SU-DHL-6 (cell line): ENCODE measurements around the gene GFPT2.

Experiments
- H2AFZ ChIP-seq: fragments of 200-600 bp; sonication (generic); 2 replicates; pipeline ENCODE4 v1.6.1; 2014; ENCODE audit warnings: low read depth, mild to moderate bottlenecking, moderate library complexity, mixed read lengths, antibody characterized with exemption, low read length; ENCODE audit not compliant: severe bottlenecking
- H3F3A ChIP-seq: fragments of 200-600 bp; shearing (Covaris generic); 2 replicates; pipeline ENCODE4 v1.6.0; 2016; ENCODE audit warnings: antibody characterized with exemption, mild to moderate bottlenecking; ENCODE audit not compliant: insufficient read depth
- H3K27ac ChIP-seq: fragments of 200-600 bp; sonication (generic); 2 replicates; pipeline ENCODE4 v1.5.1; 2016; ENCODE audit warnings: low read depth, mild to moderate bottlenecking, low read length, moderate library complexity, mixed read lengths
- H3K27me3 ChIP-seq: fragments of 200-600 bp; sonication (generic), shearing (Covaris generic); 2 replicates; pipeline ENCODE4 v1.6.0; 2014; ENCODE audit warnings: mild to moderate bottlenecking, low read length
- H3K36me3 ChIP-seq: fragments of 200-600 bp; sonication (generic); 2 replicates; pipeline ENCODE4 v1.6.1; 2014; ENCODE audit warnings: mild to moderate bottlenecking, low read length, mixed read lengths
- H3K4me2 ChIP-seq: fragments of 300-600, 200-600 bp; shearing (Covaris generic), sonication (generic); 2 replicates; pipeline ENCODE4 v1.6.0; 2014; ENCODE audit warnings: low read length, low read depth, mild to moderate bottlenecking; ENCODE audit not compliant: poor library complexity, severe bottlenecking
- H3K4me3 ChIP-seq: fragments of 200-600 bp; sonication (generic); 2 replicates; pipeline ENCODE4 v1.5.1; 2014; ENCODE audit warnings: antibody characterized with exemption, low read length, mild to moderate bottlenecking, mixed read lengths; ENCODE audit not compliant: insufficient read depth, poor library complexity, severe bottlenecking
- H3K79me2 ChIP-seq: fragments of 200-600 bp; sonication (generic); 2 replicates; pipeline ENCODE4 v1.6.1; 2014; ENCODE audit warnings: mild to moderate bottlenecking, low read length, moderate library complexity; ENCODE audit not compliant: insufficient read depth
- H3K9ac ChIP-seq: fragments of 200-600 bp; sonication (generic); 2 replicates; pipeline ENCODE4 v1.7.0; 2014; ENCODE audit warnings: mild to moderate bottlenecking, low read length
- H3K9me2 ChIP-seq: fragments of 200-600 bp; sonication (generic); replicated peaks from 2 replicates; pipeline ENCODE4 v1.6.1; 2014; ENCODE audit warnings: low read length; ENCODE audit not compliant: insufficient read depth
- H3K9me3 ChIP-seq: fragments of 200-600 bp; sonication (generic); 2 replicates; pipeline ENCODE4 v1.6.1; 2014; ENCODE audit warnings: low read length, mixed read lengths; ENCODE audit not compliant: insufficient read depth
- H4K20me1 ChIP-seq: fragments of 200-600 bp; sonication (generic); 2 replicates; pipeline ENCODE4 v1.6.1; 2014; ENCODE audit warnings: low read depth, mild to moderate bottlenecking, antibody characterized with exemption, low read length, moderate library complexity, mixed read lengths
- CTCF ChIP-seq: fragments of 200-600 bp; sonication (generic); IDR thresholded peaks from one replicate; pipeline ENCODE4 v1.5.1; 2017; ENCODE audit warnings: antibody characterized with exemption, mild to moderate bottlenecking, low read length, moderate library complexity; ENCODE audit not compliant: insufficient read depth, poor library complexity, severe bottlenecking
- EZH2phosphoT487 ChIP-seq: fragments of 200-600 bp; sonication (generic), shearing (Covaris generic); conservative IDR thresholded peaks from 2 replicates; pipeline ENCODE4 v1.6.1; 2018; ENCODE audit warnings: mild to moderate bottlenecking, antibody characterized with exemption, low read length, moderate library complexity, mixed read lengths

Gene GFPT2

GRCh38 chr5:180340856-180341255, 12.3 kb downstream of the GFPT2 start:
- Histone ChIP-seq H3K4me2 (no peak overlapping the region), H3F3A (no peaks in the 10 kb centered on the region)
- no peak for TF ChIP-seq CTCF
- TF ChIP-seq EZH2phosphoT487: no peak

DNA sequence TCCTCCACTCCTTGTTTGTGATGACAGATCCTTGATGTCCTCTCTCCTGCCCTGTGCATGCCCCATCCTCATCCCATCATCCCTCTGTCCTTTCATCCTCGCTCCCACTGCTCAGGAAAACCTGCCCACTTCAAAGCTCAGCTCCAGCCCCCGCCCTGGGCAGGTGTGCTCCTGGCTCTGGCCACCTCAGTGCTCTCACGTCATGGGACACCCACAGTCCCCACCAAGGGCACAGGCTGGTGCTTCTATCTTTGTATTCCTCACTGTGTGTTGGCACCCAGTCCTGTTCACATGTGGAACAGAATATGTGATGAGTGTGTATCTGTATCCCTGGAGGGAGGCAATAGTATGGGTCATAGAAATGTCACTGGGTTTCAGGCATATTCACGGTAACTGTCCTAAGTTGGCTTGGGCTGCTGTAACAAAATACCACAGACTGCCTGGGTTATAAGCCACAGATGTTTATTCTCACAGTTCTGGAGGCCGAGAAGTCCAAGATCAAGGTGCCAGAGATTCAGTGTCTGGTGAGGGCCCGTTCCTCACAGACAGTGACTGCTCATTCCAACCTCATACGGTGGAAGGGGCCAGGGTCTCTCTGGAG, 13.5 kb downstream of the GFPT2 start:
- H3K27ac ChIP-seq: no peak overlapping the region
- no peaks in the 10 kb centered on the region for H4K20me1 ChIP-seq
- H3F3A ChIP-seq: no peaks in the 10 kb centered on the region
- H3K9me2 ChIP-seq: no peaks in the 10 kb centered on the region
- no peaks in the 10 kb centered on the region for H3K27me3 ChIP-seq
- no peak overlapping the region for H3K9ac ChIP-seq
- H2AFZ ChIP-seq: no peak overlapping the region
- no peak overlapping the region for H3K4me2 ChIP-seq
- H3K9me3 ChIP-seq: no peaks in the 10 kb centered on the region
- H3K79me2 ChIP-seq: no peaks in the 10 kb centered on the region
- no peaks in the 10 kb centered on the region for H3K36me3 ChIP-seq
- TF ChIP-seq EZH2phosphoT487: no peak
- TF ChIP-seq CTCF: no peak
- no peak overlapping the region for H3K4me3 ChIP-seq

More at GRCh38 chr5:180340856-180341255, 12.3 kb downstream of the GFPT2 start:
- no peaks in the 10 kb centered on the region for H3K27me3 ChIP-seq
- no peaks in the 10 kb centered on the region for H3K9me3 ChIP-seq
- H4K20me1 ChIP-seq: no peaks in the 10 kb centered on the region
- H3K79me2 ChIP-seq: no peaks in the 10 kb centered on the region
- no peaks in the 10 kb centered on the region for H3K9me2 ChIP-seq
- no peak overlapping the region for H3K9ac ChIP-seq
- H3K36me3 ChIP-seq: no peaks in the 10 kb centered on the region
- no peak overlapping the region for H3K27ac ChIP-seq
- H2AFZ ChIP-seq: no peak overlapping the region
- H3K4me3 ChIP-seq: no peak overlapping the region

GRCh38 chr5:180338001-180338707, 15.0 kb downstream of the GFPT2 start:
- H3K27me3 ChIP-seq: no peaks in the 10 kb centered on the region
- no peaks in the 10 kb centered on the region for H3K36me3 ChIP-seq
- H3K9me3 ChIP-seq: no peaks in the 10 kb centered on the region
- no peaks in the 10 kb centered on the region for H4K20me1 ChIP-seq
- H3K4me2 ChIP-seq: no peak overlapping the region
- H3K9me2 ChIP-seq: no peaks in the 10 kb centered on the region
- H3K27ac ChIP-seq: no peak overlapping the region
- no peaks in the 10 kb centered on the region for H3K79me2 ChIP-seq
- TF ChIP-seq CTCF (no peak), EZH2phosphoT487 (no peak)
- no peak overlapping the region for H3K9ac ChIP-seq
- no peak overlapping the region for H2AFZ ChIP-seq
- no peak overlapping the region for H3K4me3 ChIP-seq
- H3F3A ChIP-seq: no peaks in the 10 kb centered on the region
